ENCODE measurements around the gene AK6.
"Not testable (repeated sequence)": the region's sequence is repeated elsewhere in the genome, so short reads cannot be mapped to it uniquely, and the experiment has no call there.

The AK6 gene

GRCh38 chr5:69369340-69370121 is at the start of gene AK6, which contains the start of the genes RAD17 and TAF9:
AK6 (minus strand) TSS chr5:69369520; CDS start chr5:69369490, 30 bp downstream.
RAD17 (plus strand) TSS chr5:69369818; CDS start chr5:69372209, 2,391 bp downstream.
TAF9 (minus strand) TSS chr5:69369520; CDS start chr5:69365737, 3,783 bp downstream.
- H3K4me1 ChIP-seq (ENCODE audit: control insufficient read depth, insufficient read depth, low read length) = peaks cover 12% of the 10 kb centered on the region
- H3K36me3 ChIP-seq (ENCODE audit: control insufficient read depth, insufficient read depth, low read length) = peaks cover 14% of the 10 kb centered on the region
- peak within 1 kb of the TSS; percentile 86 for H3K9ac ChIP-seq (ENCODE audit: low read length)
- H3K27ac ChIP-seq (ENCODE audit: low read depth, low read length) = peak within 1 kb of the TSS; percentile 97
- H3K4me3 ChIP-seq (ENCODE audit: low read length) = peak within 1 kb of the TSS; percentile 89
- H3K27me3 ChIP-seq (ENCODE audit: control insufficient read depth, insufficient read depth, low read length) = no peaks in the 10 kb centered on the region

GRCh38 chr5:69418554-69418953 is 49.2 kb upstream of the AK6 start:
- no peaks in the 10 kb centered on the region for H3K4me1 ChIP-seq (ENCODE audit: control insufficient read depth, insufficient read depth, low read length)

GRCh38 chr5:69416699-69417098 is 47.4 kb upstream of the AK6 start:
- H3K4me1 ChIP-seq (ENCODE audit: control insufficient read depth, insufficient read depth, low read length) = no peaks in the 10 kb centered on the region
- no peaks in the 10 kb centered on the region for H3K27me3 ChIP-seq (ENCODE audit: control insufficient read depth, insufficient read depth, low read length)
- peaks cover 5% of the 10 kb centered on the region for H3K36me3 ChIP-seq (ENCODE audit: control insufficient read depth, insufficient read depth, low read length)
- no peak overlapping the region for H3K27ac ChIP-seq (ENCODE audit: low read depth, low read length)
- H3K4me3 ChIP-seq (ENCODE audit: low read length) = no peak overlapping the region
- H3K9ac ChIP-seq (ENCODE audit: low read length) = no peak overlapping the region

More at GRCh38 chr5:69418554-69418953, 49.2 kb upstream of the AK6 start:
- Histone ChIP-seq H3K36me3 (ENCODE audit: control insufficient read depth, insufficient read depth, low read length) (peaks cover 5% of the 10 kb centered on the region), H3K4me3 (ENCODE audit: low read length) (no peak overlapping the region), H3K9ac (ENCODE audit: low read length) (no peak overlapping the region), H3K27ac (ENCODE audit: low read depth, low read length) (no peak overlapping the region), H3K27me3 (ENCODE audit: control insufficient read depth, insufficient read depth, low read length) (no peaks in the 10 kb centered on the region)

- H3K4me1 ChIP-seq (ENCODE audit: control insufficient read depth, insufficient read depth, low read length) = no peaks in the 10 kb centered on the region
- H3K27ac ChIP-seq (ENCODE audit: low read depth, low read length) = no peak overlapping the region
- no peak overlapping the region for H3K9ac ChIP-seq (ENCODE audit: low read length)
- peaks cover 9% of the 10 kb centered on the region for H3K36me3 ChIP-seq (ENCODE audit: control insufficient read depth, insufficient read depth, low read length)
- peak overlapping the region; percentile 17 for H3K4me3 ChIP-seq (ENCODE audit: low read length)
- H3K27me3 ChIP-seq (ENCODE audit: control insufficient read depth, insufficient read depth, low read length) = no peaks in the 10 kb centered on the region
These were observed 46.9 kb upstream of the AK6 start for GRCh38 chr5:69416180-69416579.

- Histone ChIP-seq H3K36me3 (ENCODE audit: control insufficient read depth, insufficient read depth, low read length) (peaks cover 9% of the 10 kb centered on the region), H3K4me1 (ENCODE audit: control insufficient read depth, insufficient read depth, low read length) (no peaks in the 10 kb centered on the region), H3K9ac (ENCODE audit: low read length) (peak overlapping the region; percentile 49), H3K27ac (ENCODE audit: low read depth, low read length) (no peak overlapping the region), H3K4me3 (ENCODE audit: low read length) (peak overlapping the region; percentile 77), H3K27me3 (ENCODE audit: control insufficient read depth, insufficient read depth, low read length) (no peaks in the 10 kb centered on the region)
These were observed 46.3 kb upstream of the AK6 start for GRCh38 chr5:69415584-69415958.

GRCh38 chr5:69414885-69415583 is 45.7 kb upstream of the AK6 start, which contains the start of gene MARVELD2:
MARVELD2 (plus strand) TSS chr5:69415116; CDS start chr5:69419386, 4,270 bp downstream.
- Histone ChIP-seq H3K9ac (ENCODE audit: low read length) (peak within 1 kb of the TSS; percentile 49), H3K4me3 (ENCODE audit: low read length) (peak within 1 kb of the TSS; percentile 77), H3K27me3 (ENCODE audit: control insufficient read depth, insufficient read depth, low read length) (no peaks in the 10 kb centered on the region), H3K4me1 (ENCODE audit: control insufficient read depth, insufficient read depth, low read length) (no peaks in the 10 kb centered on the region), H3K36me3 (ENCODE audit: control insufficient read depth, insufficient read depth, low read length) (peaks cover 9% of the 10 kb centered on the region), H3K27ac (ENCODE audit: low read depth, low read length) (no peak within 1 kb of the TSS)

- H3K36me3 ChIP-seq (ENCODE audit: control insufficient read depth, insufficient read depth, low read length) = no peaks in the 10 kb centered on the region
- no peaks in the 10 kb centered on the region for H3K4me1 ChIP-seq (ENCODE audit: control insufficient read depth, insufficient read depth, low read length)
- no peaks in the 10 kb centered on the region for H3K27me3 ChIP-seq (ENCODE audit: control insufficient read depth, insufficient read depth, low read length)
These were observed 35.5 kb upstream of the AK6 start for GRCh38 chr5:69404659-69405330.

GRCh38 chr5:69378376-69378775 is 9.1 kb upstream of the AK6 start:
- Histone ChIP-seq H3K4me3 (ENCODE audit: low read length) (no peak overlapping the region), H3K27ac (ENCODE audit: low read depth, low read length) (no peak overlapping the region), H3K27me3 (ENCODE audit: control insufficient read depth, insufficient read depth, low read length) (no peaks in the 10 kb centered on the region), H3K4me1 (ENCODE audit: control insufficient read depth, insufficient read depth, low read length) (no peaks in the 10 kb centered on the region), H3K9ac (ENCODE audit: low read length) (no peak overlapping the region), H3K36me3 (ENCODE audit: control insufficient read depth, insufficient read depth, low read length) (peaks cover 14% of the 10 kb centered on the region)

More at GRCh38 chr5:69404659-69405330, 35.5 kb upstream of the AK6 start:
- no peak overlapping the region for H3K9ac ChIP-seq (ENCODE audit: low read length)
- no peak overlapping the region for H3K4me3 ChIP-seq (ENCODE audit: low read length)
- no peak overlapping the region for H3K27ac ChIP-seq (ENCODE audit: low read depth, low read length)

GRCh38 chr5:69374911-69375446 is 5.7 kb upstream of the AK6 start:
- Histone ChIP-seq H3K9ac (ENCODE audit: low read length) (no peak overlapping the region), H3K27ac (ENCODE audit: low read depth, low read length) (no peak overlapping the region), H3K27me3 (ENCODE audit: control insufficient read depth, insufficient read depth, low read length) (no peaks in the 10 kb centered on the region), H3K36me3 (ENCODE audit: control insufficient read depth, insufficient read depth, low read length) (peaks cover 10% of the 10 kb centered on the region), H3K4me3 (ENCODE audit: low read length) (no peak overlapping the region), H3K4me1 (ENCODE audit: control insufficient read depth, insufficient read depth, low read length) (peaks cover 2% of the 10 kb centered on the region)

GRCh38 chr5:69372394-69372793 is 3.1 kb upstream of the AK6 start:
- Histone ChIP-seq H3K36me3 (ENCODE audit: control insufficient read depth, insufficient read depth, low read length) (peaks cover 10% of the 10 kb centered on the region), H3K4me3 (ENCODE audit: low read length) (no peak overlapping the region), H3K27ac (ENCODE audit: low read depth, low read length) (no peak overlapping the region), H3K4me1 (ENCODE audit: control insufficient read depth, insufficient read depth, low read length) (peaks cover 12% of the 10 kb centered on the region), H3K9ac (ENCODE audit: low read length) (no peak overlapping the region), H3K27me3 (ENCODE audit: control insufficient read depth, insufficient read depth, low read length) (no peaks in the 10 kb centered on the region)

GRCh38 chr5:69370335-69370734 is 1.0 kb upstream of the AK6 start:
- H3K27me3 ChIP-seq (ENCODE audit: control insufficient read depth, insufficient read depth, low read length); H3K27ac ChIP-seq (ENCODE audit: low read depth, low read length); H3K9ac ChIP-seq (ENCODE audit: low read length): not testable (repeated sequence)
- H3K4me3 ChIP-seq (ENCODE audit: low read length) = peak overlapping the region; percentile 89
- H3K4me1 ChIP-seq (ENCODE audit: control insufficient read depth, insufficient read depth, low read length) = peaks cover 12% of the 10 kb centered on the region
- H3K36me3 ChIP-seq (ENCODE audit: control insufficient read depth, insufficient read depth, low read length) = peaks cover 12% of the 10 kb centered on the region

Measured in rectal smooth muscle tissue (tissue), 1 donor.